ENCODE measurements around the gene CLBA1. TPM values are rescaled to one million over a fixed set of nuclear protein-coding genes. Genes with fewer than 3 reads are reported as not detected.

Gene CLBA1
- total and polyA plus RNA-seq, 2 donors (not counting 1 experiment from before 2014, with no cell fraction given): 0.63 to 5.5 TPM

- Mint-ChIP-seq H3K27ac (no peak overlapping the region), H3K4me3 (no peak overlapping the region), H3K9me3 (ENCODE audit: insufficient read depth) (no peaks in the 10 kb centered on the region), H3K4me1 (peaks cover 26% of the 10 kb centered on the region), H3K27me3 (no peaks in the 10 kb centered on the region)
- Histone ChIP-seq H3K27me3 (replicated peaks in 1 of 4; ENCODE audit: control extremely low read depth in 1 of 4, control insufficient read depth in 3 of 4, insufficient read depth in 4 of 4, low read length in 3 of 4) (no peaks in the 10 kb centered on the region), H3K9ac (ENCODE audit: low read length) (no peak overlapping the region), H2AFZ (ENCODE audit: insufficient read depth, low read depth, low read length, poor library complexity, severe bottlenecking) (no peak overlapping the region), H3K79me2 (ENCODE audit: control insufficient read depth, insufficient read depth, low read length) (peaks cover 44% of the 10 kb centered on the region), H3K4me1 (ENCODE audit: control insufficient read depth in 2 of 2, insufficient read depth in 2 of 2, low read length in 2 of 2) (peaks cover 4 to 6% of the 10 kb centered on the region in 2 donors), H3K36me3 (replicated peaks in 1 of 2; ENCODE audit: control extremely low read depth in 1 of 2, control insufficient read depth in 1 of 2, extremely low read depth in 1 of 2, insufficient read depth in 2 of 2, low read length in 1 of 2) (peaks cover 2 to 19% of the 10 kb centered on the region in 2 experiments), H4K20me1 (ENCODE audit: control insufficient read depth, insufficient read depth, low read length, poor library complexity, severe bottlenecking) (peaks cover 38% of the 10 kb centered on the region), H3K27ac (ENCODE audit: low read length in 2 of 2) (no peak overlapping the region), H3K4me2 (replicated peaks; ENCODE audit: low read depth, low read length, poor library complexity, severe bottlenecking) (no peak overlapping the region), H3K4me3 (ENCODE audit: control extremely low read depth in 1 of 5, extremely low read depth in 1 of 5, insufficient read depth in 1 of 5, low read depth in 2 of 5, low read length in 4 of 5) (no peak overlapping the region), H3K9me3 (ENCODE audit: control extremely low read depth in 1 of 3, control insufficient read depth in 2 of 3, insufficient read depth in 1 of 3, low read length in 2 of 3) (no peaks in the 10 kb centered on the region)
- DNase-seq (no peak), ATAC-seq (ENCODE audit: low read depth) (no peak)
- CTCF ChIA-PET: interaction anchor here (0.6 kb wide), 1 partner anchor 94 kb away, joined by 7 read pairs; no protein-coding TSS in a partner anchor
- intact Hi-C loops (cut with micrococcal nuclease): no loop called here
- TF ChIP-seq EZH2 (IDR thresholded peaks at IDR 0.05; ENCODE audit: borderline replicate concordance, insufficient read depth, low read depth, low read length, poor library complexity, severe bottlenecking): no peak
- TF ChIP-seq CTCF (IDR thresholded peaks at IDR 0.05): no peak
- POLR2A ChIA-PET: no interaction called here
- 97% methylated on average over 3 of the region's 4 CpGs for WGBS (ENCODE audit: insufficient coverage)
These were observed 24.5 kb downstream of the CLBA1 start for GRCh38 chr14:105010106-105010505.

GRCh38 chr14:105010891-105011291, 25.3 kb downstream of the CLBA1 start:
- H3K27me3 Mint-ChIP-seq: no peaks in the 10 kb centered on the region
- intact Hi-C loops (cut with micrococcal nuclease): no loop called here
- TF ChIP-seq EZH2 (IDR thresholded peaks at IDR 0.05; ENCODE audit: borderline replicate concordance, insufficient read depth, low read depth, low read length, poor library complexity, severe bottlenecking) (no peak), CTCF (IDR thresholded peaks at IDR 0.05) (no peak)
- no peak overlapping the region for H3K27ac ChIP-seq (ENCODE audit: low read length in 2 of 2)
- H3K9me3 Mint-ChIP-seq (ENCODE audit: insufficient read depth): no peaks in the 10 kb centered on the region
- H3K9me3 ChIP-seq (ENCODE audit: control extremely low read depth in 1 of 3, control insufficient read depth in 2 of 3, insufficient read depth in 1 of 3, low read length in 2 of 3): no peaks in the 10 kb centered on the region
- no peak overlapping the region for H3K4me3 Mint-ChIP-seq
- ATAC-seq (ENCODE audit: low read depth) (no peak), DNase-seq (no peak)
- POLR2A ChIA-PET: no interaction called here
- H3K4me2 ChIP-seq (replicated peaks; ENCODE audit: low read depth, low read length, poor library complexity, severe bottlenecking): no peak overlapping the region
- CTCF ChIA-PET: interaction anchor here (0.9 kb wide), 1 partner anchor 22 kb away, joined by 3 read pairs; no protein-coding TSS in a partner anchor
- peaks cover 2 to 19% of the 10 kb centered on the region in 2 experiments for H3K36me3 ChIP-seq (replicated peaks in 1 of 2; ENCODE audit: control extremely low read depth in 1 of 2, control insufficient read depth in 1 of 2, extremely low read depth in 1 of 2, insufficient read depth in 2 of 2, low read length in 1 of 2)
- H3K27ac Mint-ChIP-seq: no peak overlapping the region
- 88% methylated on average over 17 of the region's 17 CpGs for WGBS (ENCODE audit: insufficient coverage)
- peaks cover 6 to 7% of the 10 kb centered on the region in 2 donors for H3K4me1 ChIP-seq (ENCODE audit: control insufficient read depth in 2 of 2, insufficient read depth in 2 of 2, low read length in 2 of 2)
- H4K20me1 ChIP-seq (ENCODE audit: control insufficient read depth, insufficient read depth, low read length, poor library complexity, severe bottlenecking): peaks cover 46% of the 10 kb centered on the region
- H3K9ac ChIP-seq (ENCODE audit: low read length): no peak overlapping the region
- H2AFZ ChIP-seq (ENCODE audit: insufficient read depth, low read depth, low read length, poor library complexity, severe bottlenecking): no peak overlapping the region
- H3K4me1 Mint-ChIP-seq: peaks cover 32% of the 10 kb centered on the region
- no peaks in the 10 kb centered on the region for H3K27me3 ChIP-seq (replicated peaks in 1 of 4; ENCODE audit: control extremely low read depth in 1 of 4, control insufficient read depth in 3 of 4, insufficient read depth in 4 of 4, low read length in 3 of 4)
- peaks cover 52% of the 10 kb centered on the region for H3K79me2 ChIP-seq (ENCODE audit: control insufficient read depth, insufficient read depth, low read length)
- no peak overlapping the region for H3K4me3 ChIP-seq (ENCODE audit: control extremely low read depth in 1 of 5, extremely low read depth in 1 of 5, insufficient read depth in 1 of 5, low read depth in 2 of 5, low read length in 4 of 5)

Measured in B cell (primary cell).